Effector CD4-positive, alpha-beta T cell (primary cell): ENCODE measurements around the gene ATN1.

Source experiments
- DNase-seq: peaks from one replicate; pipeline ENCODE4 v3.0.0-alpha.2; 2020

Gene ATN1

DNA sequence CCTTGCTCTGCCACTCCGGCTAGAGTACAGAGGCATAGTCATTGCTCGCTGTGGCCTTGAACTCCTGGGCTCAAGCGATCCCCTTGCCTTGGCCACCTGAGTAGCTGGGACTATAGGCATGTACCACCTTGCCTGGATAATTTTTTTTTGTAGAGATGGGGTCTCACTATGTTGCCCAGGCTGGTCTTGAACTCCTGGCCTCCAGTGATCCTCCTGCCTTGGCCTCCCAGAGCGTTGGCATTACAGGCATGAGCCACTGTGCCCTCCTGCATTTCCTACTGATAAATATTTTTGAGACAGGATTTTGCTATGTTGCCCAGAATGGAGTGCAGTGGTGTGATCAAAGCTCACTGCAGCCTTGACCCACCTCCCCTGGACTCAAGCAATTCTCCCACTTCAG is 52.3 kb downstream of the ATN1 start:
- DNase-seq = no peak

DNA sequence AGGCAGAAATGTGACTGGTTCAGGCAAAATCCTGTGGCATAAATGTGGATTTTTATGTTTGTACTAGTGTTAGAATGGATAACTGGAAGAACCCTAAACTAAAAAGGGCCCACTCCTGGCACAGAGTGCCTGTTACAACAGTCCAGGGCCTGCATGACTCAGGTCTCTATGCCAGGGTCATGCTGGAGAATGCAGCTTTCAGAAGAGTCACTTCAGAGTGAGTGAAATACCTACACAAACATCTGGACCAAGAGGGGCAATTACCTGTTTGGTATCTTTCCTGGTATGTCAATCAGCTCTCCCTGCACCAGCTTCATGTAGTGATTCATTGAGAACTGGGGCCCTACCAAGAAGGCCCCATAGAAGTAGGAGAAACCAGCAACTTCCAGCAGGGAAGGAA is 53.0 kb downstream of the ATN1 start:
- no peak for DNase-seq

DNA sequence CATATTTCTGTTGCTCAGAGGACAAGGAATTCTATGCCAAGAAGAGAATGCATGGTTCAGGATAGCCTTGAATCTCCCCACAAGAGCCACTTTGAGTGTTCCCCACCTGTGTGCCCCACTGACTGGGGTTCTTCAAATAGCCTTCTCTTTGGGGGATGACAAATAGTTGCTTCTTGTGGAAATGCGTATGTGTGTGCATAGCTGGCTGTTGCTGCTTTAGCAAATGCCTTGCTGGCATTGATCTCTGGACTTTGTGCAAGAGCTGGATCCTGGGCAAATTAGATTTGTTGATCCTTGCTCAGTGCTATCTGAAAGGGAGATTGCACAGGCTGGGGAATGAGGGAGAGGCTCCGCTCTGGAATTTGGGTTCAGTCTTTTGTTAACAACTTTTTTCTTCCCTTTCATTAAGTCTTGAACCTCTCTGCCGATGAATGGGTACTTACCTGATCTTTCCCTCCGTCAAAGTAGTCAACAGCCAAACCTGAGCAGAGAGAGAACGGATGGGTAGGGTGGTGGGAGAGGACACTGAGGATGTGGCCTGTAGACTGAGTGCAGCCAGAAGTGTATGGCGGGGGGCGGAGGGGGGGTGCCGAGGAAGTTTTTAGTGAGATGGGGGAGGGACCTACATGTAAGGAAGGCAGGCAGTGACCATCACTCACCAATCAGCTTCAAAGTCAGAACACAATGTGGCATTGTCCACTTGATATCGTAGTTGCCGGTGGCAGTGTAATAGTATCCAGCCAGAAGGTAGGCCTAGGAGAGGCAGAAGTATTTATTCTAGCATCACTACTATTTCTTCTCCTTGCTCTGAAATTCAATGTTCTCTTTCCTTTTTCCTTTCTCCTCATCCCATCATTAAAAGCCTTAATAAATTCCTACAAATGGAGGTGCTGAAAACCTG is 53.6 kb downstream of the ATN1 start:
- DNase-seq = no peak

- no peak for DNase-seq
Measured at GRCh38 chr12:6982532-6982931, 54.8 kb downstream of the ATN1 start.

GRCh38 chr12:6987956-6988553 is 60.3 kb downstream of the ATN1 start:
- no peak for DNase-seq
